Keratinocyte (primary cell): ENCODE results near the gene POLR1C. TPM values are rescaled to one million over a fixed set of nuclear protein-coding genes. Genes with fewer than 3 reads are reported as not detected.
A peak's percentile ranks its signal among the peaks of the same experiment; 100 is the strongest.

Experiments
- DNase-seq: peaks from one replicate; pipeline ENCODE4 v3.0.0-alpha.2; 2011; ENCODE audit warnings: low read depth, missing footprints, low spot score
- FAIRE-seq: peaks from 2 replicates; lab custom pipeline; 2011; peaks lifted over from hg19 to GRCh38; lab: Jason Lieb, UNC
- H2AFZ ChIP-seq: 2 replicates; pipeline ENCODE4 v1.6.0; 2012; ENCODE audit warnings: low read length, control low read depth, inconsistent platforms; ENCODE audit not compliant: control insufficient read depth
- H3K27ac ChIP-seq: 2 replicates; pipeline ENCODE4 v1.5.1; 2011; ENCODE audit warnings: low read length; ENCODE audit not compliant: control insufficient read depth, insufficient read depth
- H3K27me3 ChIP-seq: 3 replicates; pipeline ENCODE4 v1.6.0; 2011; ENCODE audit warnings: low read length; ENCODE audit not compliant: control insufficient read depth, insufficient read depth; ENCODE audit errors: extremely low read depth
- H3K36me3 ChIP-seq, 2 experiments: 2 replicates in 1 of 2; 3 replicates in 1 of 2; pipeline ENCODE4 v1.5.1; 2011; ENCODE audit warnings: low read length in 2 of 2, mild to moderate bottlenecking in 1 of 2; ENCODE audit not compliant: control insufficient read depth in 2 of 2, insufficient read depth in 2 of 2; ENCODE audit errors: extremely low read depth in 1 of 2
- H3K4me1 ChIP-seq: 3 replicates; pipeline ENCODE4 v1.5.1; 2011; ENCODE audit warnings: low read length; ENCODE audit not compliant: control insufficient read depth, insufficient read depth; ENCODE audit errors: extremely low read depth
- H3K4me2 ChIP-seq: 3 replicates; pipeline ENCODE4 v1.6.0; 2011; ENCODE audit warnings: low read depth, low read length; ENCODE audit not compliant: control insufficient read depth, insufficient read depth; ENCODE audit errors: extremely low read depth
- H3K4me3 ChIP-seq, 3 experiments: fragments of 200-600 bp in 1 of 3; sonication (generic) in 1 of 3; 2 replicates in 2 of 3; 3 replicates in 1 of 3; pipeline ENCODE4 v1.5.1; 2011 to 2016; ENCODE audit warnings: low read length in 3 of 3, mild to moderate bottlenecking in 3 of 3, control low read depth in 2 of 3, inconsistent platforms in 1 of 3, low read depth in 1 of 3, mixed read lengths in 1 of 3, mixed run types in 1 of 3, moderate library complexity in 1 of 3; ENCODE audit not compliant: control insufficient read depth in 2 of 3, insufficient read depth in 2 of 3; ENCODE audit errors: extremely low read depth in 1 of 3
- H3K79me2 ChIP-seq: 2 replicates; pipeline ENCODE4 v1.6.0; 2012; ENCODE audit warnings: low read length; ENCODE audit not compliant: control insufficient read depth, insufficient read depth
- H3K9ac ChIP-seq: 3 replicates; pipeline ENCODE4 v1.6.0; 2011; ENCODE audit warnings: low read length; ENCODE audit not compliant: control insufficient read depth, insufficient read depth; ENCODE audit errors: extremely low read depth
- H3K9me1 ChIP-seq: 3 replicates; pipeline ENCODE4 v1.6.0; 2011; ENCODE audit warnings: low read length; ENCODE audit not compliant: control insufficient read depth, insufficient read depth; ENCODE audit errors: extremely low read depth
- H3K9me3 ChIP-seq: 2 replicates; pipeline ENCODE4 v1.5.1; 2012; ENCODE audit warnings: low read depth, low read length; ENCODE audit not compliant: control insufficient read depth
- H4K20me1 ChIP-seq: 3 replicates; pipeline ENCODE4 v1.6.0; 2011; ENCODE audit warnings: low read length; ENCODE audit not compliant: control insufficient read depth, insufficient read depth; ENCODE audit errors: extremely low read depth
- EZH2 ChIP-seq: IDR thresholded peaks from one replicate; pipeline ENCODE4 v1.6.1; 2012; ENCODE audit warnings: inconsistent platforms, mild to moderate bottlenecking, low read length, moderate library complexity
- dilution Hi-C: fragments of 300-500 bp; cut with MboI; formaldehyde crosslinking; loops from one replicate; pipeline ENCODE4 v1.7.0; 2020; ENCODE audit warnings: low sequenced_read_pairs; ENCODE audit not compliant: extremely low pct_ligation_motif_present
- polyA plus RNA-seq, 5 experiments: library from polyadenylated mRNA; depleted of rRNA in 3 of 5; stranded (reverse) in 3 of 5; stranded (forward) in 1 of 5; unstranded in 1 of 5; fragments of >200 nt; gene quantifications; 1 replicate in 1 of 5; 2 replicates in 3 of 5; 3 replicates in 1 of 5; pipeline versions ENCODE4 v1.2.1 to v1.2.3, GENCODE V29; 2011 to 2012; ENCODE audit warnings: missing spikeins in 2 of 5, low read depth in 1 of 5, low replicate concordance in 1 of 5
- TF ChIP-seq, protein P1 (sequence below), 3 experiments: IDR thresholded peaks in 1 of 3; conservative IDR thresholded peaks in 1 of 3; optimal IDR thresholded peaks in 1 of 3; 2 replicates in 2 of 3; 3 replicates in 1 of 3; pipeline versions ENCODE3 to v1.5.1; 2011; ENCODE audit warnings: low read length in 3 of 3, mild to moderate bottlenecking in 3 of 3, moderate library complexity in 2 of 3, control low read depth in 1 of 3, inconsistent platforms in 1 of 3; ENCODE audit not compliant: insufficient read depth in 2 of 3; ENCODE audit errors: extremely low read depth in 1 of 3

The POLR1C gene
- polyA plus RNA-seq, 1 donor (not counting 4 experiments of a cell fraction or from before 2014, with no cell fraction given), result 121 TPM

DNA sequence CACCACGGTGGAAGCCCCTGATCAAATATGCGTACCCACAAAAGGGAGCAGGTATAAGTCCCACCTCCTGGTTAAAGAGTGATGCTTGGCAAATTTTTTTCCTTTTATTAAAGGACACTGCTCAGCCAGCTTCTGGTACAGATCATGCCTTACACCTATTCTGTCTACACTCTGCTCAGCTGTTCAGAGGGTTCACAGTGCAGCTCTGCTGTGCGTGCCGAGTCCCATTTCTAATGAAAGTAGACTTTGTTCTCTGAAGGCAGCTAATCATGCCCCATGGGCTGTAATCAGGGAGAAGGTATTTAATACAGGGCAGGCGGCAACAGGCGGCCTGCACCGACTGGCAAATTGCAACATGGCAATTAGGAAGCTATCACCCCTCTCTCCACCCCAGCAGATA, 23.1 kb upstream of the POLR1C start:
- Histone ChIP-seq H3K9me3 (no peaks in the 10 kb centered on the region), H3K9ac (no peak overlapping the region), H3K27ac (peak overlapping the region; percentile 32), H3K79me2 (peaks cover 17% of the 10 kb centered on the region), H3K9me1 (peaks cover 2% of the 10 kb centered on the region), H3K27me3 (no peaks in the 10 kb centered on the region), H3K36me3 (peaks cover 7 to 31% of the 10 kb centered on the region in 2 experiments), H3K4me3 (no peak overlapping the region), H3K4me2 (peak overlapping the region; percentile 69), H2AFZ (no peak overlapping the region), H3K4me1 (peaks cover 59% of the 10 kb centered on the region), H4K20me1 (no peaks in the 10 kb centered on the region)
- DNase-seq, result no peak
- FAIRE-seq, result peak; percentile 88
- no peak for TF ChIP-seq EZH2
- TF ChIP-seq, protein P1, sequence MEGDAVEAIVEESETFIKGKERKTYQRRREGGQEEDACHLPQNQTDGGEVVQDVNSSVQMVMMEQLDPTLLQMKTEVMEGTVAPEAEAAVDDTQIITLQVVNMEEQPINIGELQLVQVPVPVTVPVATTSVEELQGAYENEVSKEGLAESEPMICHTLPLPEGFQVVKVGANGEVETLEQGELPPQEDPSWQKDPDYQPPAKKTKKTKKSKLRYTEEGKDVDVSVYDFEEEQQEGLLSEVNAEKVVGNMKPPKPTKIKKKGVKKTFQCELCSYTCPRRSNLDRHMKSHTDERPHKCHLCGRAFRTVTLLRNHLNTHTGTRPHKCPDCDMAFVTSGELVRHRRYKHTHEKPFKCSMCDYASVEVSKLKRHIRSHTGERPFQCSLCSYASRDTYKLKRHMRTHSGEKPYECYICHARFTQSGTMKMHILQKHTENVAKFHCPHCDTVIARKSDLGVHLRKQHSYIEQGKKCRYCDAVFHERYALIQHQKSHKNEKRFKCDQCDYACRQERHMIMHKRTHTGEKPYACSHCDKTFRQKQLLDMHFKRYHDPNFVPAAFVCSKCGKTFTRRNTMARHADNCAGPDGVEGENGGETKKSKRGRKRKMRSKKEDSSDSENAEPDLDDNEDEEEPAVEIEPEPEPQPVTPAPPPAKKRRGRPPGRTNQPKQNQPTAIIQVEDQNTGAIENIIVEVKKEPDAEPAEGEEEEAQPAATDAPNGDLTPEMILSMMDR (optimal IDR thresholded peaks at IDR 0.05 in 1 of 3, IDR thresholded peaks at IDR 0.05 in 1 of 3, conservative IDR thresholded peaks at IDR 0.05 in 1 of 3; ENCODE audit: extremely low read depth in 1 of 3, insufficient read depth in 2 of 3, low read length in 3 of 3), result no peak
- dilution Hi-C loops, result no loop called here

- dilution Hi-C loops, result no loop called here
- FAIRE-seq, result no peak
- H3K9me3 ChIP-seq, result no peaks in the 10 kb centered on the region
- H3K79me2 ChIP-seq, result peaks cover 13% of the 10 kb centered on the region
- no peak overlapping the region for H3K4me3 ChIP-seq
- H3K4me2 ChIP-seq, result peak overlapping the region; percentile 69
- H3K27me3 ChIP-seq, result no peaks in the 10 kb centered on the region
- TF ChIP-seq, protein P1 (optimal IDR thresholded peaks at IDR 0.05 in 1 of 3, IDR thresholded peaks at IDR 0.05 in 1 of 3, conservative IDR thresholded peaks at IDR 0.05 in 1 of 3; ENCODE audit: extremely low read depth in 1 of 3, insufficient read depth in 2 of 3, low read length in 3 of 3), result no peak
- no peak for TF ChIP-seq EZH2
- H3K9ac ChIP-seq, result no peak overlapping the region
- no peaks in the 10 kb centered on the region for H3K9me1 ChIP-seq
- peak overlapping the region; percentile 79 for H3K27ac ChIP-seq
- no peak overlapping the region for H2AFZ ChIP-seq
- no peak for DNase-seq
- no peaks in the 10 kb centered on the region for H4K20me1 ChIP-seq
- H3K4me1 ChIP-seq, result peaks cover 59% of the 10 kb centered on the region
- H3K36me3 ChIP-seq, result peaks cover 12 to 31% of the 10 kb centered on the region in 2 experiments
Measured at GRCh38 chr6:43494321-43494720, 22.6 kb upstream of the POLR1C start.
